ENCODE data around the gene PSME3IP1. TPM values are rescaled to one million over a fixed set of nuclear protein-coding genes. Genes with fewer than 3 reads are reported as not detected.

Gene PSME3IP1
- polyA plus RNA-seq, 1 of the 3 experiments (the other 2 are of a cell fraction) = 80.9 TPM

GRCh38 chr16:57194512-57194911 is 8.7 kb upstream of the PSME3IP1 start:
- H3K4me3 ChIP-seq (ENCODE audit: low read depth in 2 of 2, low read length in 1 of 2) = peak overlapping the region; percentile 10 to 30; a peak in 3 of 4 replicates
- peaks cover 25% of the 10 kb centered on the region for H3F3A ChIP-seq (replicated peaks; ENCODE audit: insufficient read depth)
- H3K79me2 ChIP-seq (ENCODE audit: insufficient read depth) = peaks cover 92% of the 10 kb centered on the region
- H3K27ac ChIP-seq (ENCODE audit: low read depth in 2 of 2, low read length in 1 of 2) = peak overlapping the region; percentile 80 to 98
- H3K4me1 ChIP-seq (ENCODE audit: control insufficient read depth in 1 of 2, insufficient read depth in 2 of 2, low read depth in 1 of 2, low read length in 1 of 2) = peaks cover 19 to 44% of the 10 kb centered on the region in 2 experiments
- H3K9me2 ChIP-seq = no peaks in the 10 kb centered on the region
- H4K20me1 ChIP-seq (ENCODE audit: insufficient read depth) = no peaks in the 10 kb centered on the region
- peaks cover 2 to 11% of the 10 kb centered on the region in 2 experiments for H3K36me3 ChIP-seq (replicated peaks in 1 of 2; ENCODE audit: control insufficient read depth in 1 of 2, insufficient read depth in 2 of 2, low read length in 1 of 2)
- POLR2A ChIA-PET = no interaction called here
- peak overlapping the region; percentile 65 for H3K4me2 ChIP-seq
- peak overlapping the region; percentile 74 for H3K9ac ChIP-seq
- H3K27me3 ChIP-seq (ENCODE audit: insufficient read depth) = no peaks in the 10 kb centered on the region
- CTCF ChIA-PET = interaction anchor here (0.8 to 1.8 kb wide), 5 partner anchors 11 to 222 kb away, joined by 3 to 5 read pairs (median 4); no protein-coding TSS in a partner anchor
- no peak overlapping the region for H2AFZ ChIP-seq (ENCODE audit: low read depth)
- peak; percentile 25 for DNase-seq
- H3K9me3 ChIP-seq = no peaks in the 10 kb centered on the region
- TF ChIP-seq FOXJ3 (CRISPR knock-in tag; IDR thresholded peaks at IDR 0.05) (no peak), SIN3A (IDR thresholded peaks at IDR 0.05; ENCODE audit: borderline replicate concordance, low read depth, low read length) (no peak), TEAD4 (IDR thresholded peaks at IDR 0.05; ENCODE audit: borderline replicate concordance, insufficient read depth) (peak; percentile 72; the same call in 1 of the 2 replicates), PBX3 (IDR thresholded peaks at IDR 0.05) (peak; percentile 87), POLR2AphosphoS5 (IDR thresholded peaks at IDR 0.05; ENCODE audit: low read depth, low read length) (peak; percentile 59; the same call in 1 of the 2 replicates), NFIC (IDR thresholded peaks at IDR 0.05; ENCODE audit: borderline replicate concordance) (peak; percentile 63; the same call in 1 of the 2 replicates), REST (IDR thresholded peaks at IDR 0.05; ENCODE audit: low read depth, low read length) (no peak), RCOR1 (IDR thresholded peaks at IDR 0.05; ENCODE audit: low read length) (0 out of 2 replicates have a peak, but pooled peaks have one; percentile 25), EP300 (IDR thresholded peaks at IDR 0.05; ENCODE audit: borderline replicate concordance in 1 of 2, low read depth in 1 of 2, low read length in 1 of 2) (peak in 1 of 2 experiments; percentile 75; a peak in 1 of 4 replicates), RXRA (IDR thresholded peaks at IDR 0.05; ENCODE audit: borderline replicate concordance, low read depth) (no peak; the same call in 1 of the 2 replicates), TCF12 (IDR thresholded peaks at IDR 0.05) (peak; percentile 96), TAF1 (IDR thresholded peaks at IDR 0.05; ENCODE audit: borderline replicate concordance, low read depth, low read length) (no peak), YY1 (IDR thresholded peaks at IDR 0.05; ENCODE audit: low read depth) (peak; percentile 71; the same call in 1 of the 2 replicates), JUND (IDR thresholded peaks at IDR 0.05) (peak; percentile 97), FOSL2 (IDR thresholded peaks at IDR 0.05; ENCODE audit: borderline replicate concordance, low read depth) (peak; percentile 98)
